ENCODE measurements around the gene CELF2. TPM values are rescaled to one million over a fixed set of nuclear protein-coding genes. Genes with fewer than 3 reads are reported as not detected.

Gene CELF2
- total RNA-seq, 4 donors from 2014 or later = 106 to 127 (median 120) TPM

GRCh38 chr10:11024596-11024995 is 6.9 kb downstream of the CELF2 start:
- no peak overlapping the region for H3K4me3 ChIP-seq
- H3K27ac ChIP-seq = peak overlapping the region in 2 of 4 donors; percentile 74 to 98
- WGBS, 2 donors = 72 to 86% methylated on average over 1 of the region's 1 CpG
- no peaks in the 10 kb centered on the region for H3K36me3 ChIP-seq
- no peak for DNase-seq (ENCODE audit: low spot score in 2 of 2)
- no peak for TF ChIP-seq CTCF (IDR thresholded peaks at IDR 0.05)
- TF ChIP-seq EP300 (IDR thresholded peaks at IDR 0.05) = peak in 1 of 2 donors; percentile 68
- H3K4me1 ChIP-seq = peaks cover 0 to 76% (median 8%) of the 10 kb centered on the region in 4 donors
- no peaks in the 10 kb centered on the region for H3K9me3 ChIP-seq
- no peaks in the 10 kb centered on the region for H3K27me3 ChIP-seq

GRCh38 chr10:11025978-11026377 is 8.3 kb downstream of the CELF2 start:
- Histone ChIP-seq H3K9me3 (no peaks in the 10 kb centered on the region), H3K4me3 (no peak overlapping the region), H3K4me1 (peaks cover 0 to 77% (median 8%) of the 10 kb centered on the region in 4 donors), H3K27me3 (no peaks in the 10 kb centered on the region), H3K36me3 (no peaks in the 10 kb centered on the region), H3K27ac (peak overlapping the region in 2 of 4 donors; percentile 74 to 98)
- 78% methylated on average over 7 of the region's 7 CpGs for WGBS, 2 donors
- TF ChIP-seq POLR2A (IDR thresholded peaks at IDR 0.05) = no peak
- no peak for TF ChIP-seq CTCF (IDR thresholded peaks at IDR 0.05)
- no peak for TF ChIP-seq EP300 (IDR thresholded peaks at IDR 0.05)
- no peak for DNase-seq (ENCODE audit: low spot score in 2 of 2)

GRCh38 chr10:11026773-11027172 is 9.1 kb downstream of the CELF2 start:
- TF ChIP-seq POLR2A (IDR thresholded peaks at IDR 0.05) (no peak), CTCF (IDR thresholded peaks at IDR 0.05) (no peak), EP300 (IDR thresholded peaks at IDR 0.05) (no peak)
- peaks cover 0 to 74% (median 8%) of the 10 kb centered on the region in 4 donors for H3K4me1 ChIP-seq
- H3K9me3 ChIP-seq = no peaks in the 10 kb centered on the region
- DNase-seq (ENCODE audit: low spot score in 2 of 2) = no peak
- H3K36me3 ChIP-seq = no peaks in the 10 kb centered on the region
- no peak overlapping the region for H3K4me3 ChIP-seq
- WGBS, 2 donors = 52 to 73% methylated on average over 7 of the region's 7 CpGs
- H3K27ac ChIP-seq = peak overlapping the region in 2 of 4 donors; percentile 74 to 98
- no peaks in the 10 kb centered on the region for H3K27me3 ChIP-seq

- no peak for DNase-seq (ENCODE audit: low spot score in 2 of 2)
These were observed 17.1 kb downstream of the CELF2 start for GRCh38 chr10:11034762-11035161.

More at GRCh38 chr10:11034762-11035161, 17.1 kb downstream of the CELF2 start:
- Histone ChIP-seq H3K27me3 (no peaks in the 10 kb centered on the region), H3K27ac (peak overlapping the region in 2 of 4 donors; percentile 65 to 67), H3K9me3 (no peaks in the 10 kb centered on the region), H3K4me1 (peaks cover 0 to 62% (median 0%) of the 10 kb centered on the region in 4 donors), H3K36me3 (no peaks in the 10 kb centered on the region), H3K4me3 (no peak overlapping the region)
- WGBS, 2 donors = 72 to 79% methylated on average over 7 of the region's 7 CpGs
- TF ChIP-seq POLR2A (IDR thresholded peaks at IDR 0.05) (no peak), EP300 (IDR thresholded peaks at IDR 0.05) (no peak), CTCF (IDR thresholded peaks at IDR 0.05) (no peak)
